HCT116 (cell line): Measurements from ENCODE around the gene PIP4K2A. TPM values are rescaled to one million over a fixed set of nuclear protein-coding genes. Genes with fewer than 3 reads are reported as not detected.
A peak's percentile ranks its signal among the peaks of the same experiment; 100 is the strongest.
"Not testable (repeated sequence)": the region's sequence is repeated elsewhere in the genome, so short reads cannot be mapped to it uniquely, and the experiment has no call there.

ENCODE experiments used
- ATAC-seq: fragments of 200-7000 bp; cut with Tn5 transposase; 2 replicates; pipeline ENCODE4 v1.9.1; 2020; ENCODE audit warnings: mild to moderate bottlenecking, moderate library complexity
- BruUV-seq: library from RNA; stranded (reverse); fragments of 400-500 nt; replicated peaks from 2 replicates; lab custom pipeline; 2021; lab: Mats Ljungman, UMichigan
- CTCF ChIA-PET: fragments of 300-600 bp; sonication (Branson Sonifier 250); formaldehyde crosslinking; loops from one replicate; lab custom pipeline; 2021; ENCODE audit warnings: antibody characterized with exemption; lab: Charles Lee
- POLR2A ChIA-PET: fragments of 300-600, 350-600 bp; sonication (Branson Sonifier 250); formaldehyde crosslinking; loops from one replicate; lab custom pipeline; 2021; ENCODE audit warnings: antibody characterized with exemption; lab: Charles Lee
- RAD21 ChIA-PET, 2 experiments: fragments of 300-600 bp; sonication (Branson Sonifier 250); formaldehyde crosslinking; loops; one replicate each; lab custom pipeline; 2023; ENCODE audit warnings: low total read pairs in 2 of 2; ENCODE audit not compliant: uncharacterized antibody in 2 of 2, unreplicated experiment in 2 of 2, low non-redundant PET in 1 of 2; lab: Charles Lee
- DNase-seq: peaks from one replicate; pipeline ENCODE4 v3.0.0-alpha.2; 2010; ENCODE audit warnings: low read depth, low spot score
- H2AFZ ChIP-seq: fragments of 200-600 bp; shearing (Covaris generic), sonication (generic); 2 replicates; pipeline ENCODE4 v1.6.1; 2017; ENCODE audit warnings: low read depth, mixed run types, mixed read lengths, antibody characterized with exemption, low read length; ENCODE audit not compliant: poor library complexity, severe bottlenecking
- H3K27ac ChIP-seq: 2 replicates; pipeline ENCODE4 v1.5.1; 2012; ENCODE audit warnings: low read depth, low read length
- H3K27me3 ChIP-seq: fragments of 200-600 bp; sonication (generic); 2 replicates; pipeline ENCODE4 v1.6.1; 2016; ENCODE audit warnings: mixed run types, low read length, mixed read lengths; ENCODE audit not compliant: insufficient read depth
- H3K36me3 ChIP-seq, 2 experiments: fragments of 200-500 bp in 1 of 2; fragments of 200-600 bp in 1 of 2; sonication (Bioruptor generic) in 1 of 2; sonication (generic) in 1 of 2; 2 replicates each; pipeline versions ENCODE4 v1.5.1 to v1.6.1; 2014 to 2016; ENCODE audit warnings: low read length in 2 of 2, inconsistent platforms in 1 of 2, mixed read lengths in 1 of 2, mixed run types in 1 of 2; ENCODE audit not compliant: insufficient read depth in 2 of 2, control insufficient read depth in 1 of 2
- H3K4me1 ChIP-seq, 2 experiments: fragments of 200-600 bp in 1 of 2; sonication (generic) in 1 of 2; 2 replicates each; pipeline versions ENCODE4 v1.5.1 to v1.6.1; 2012 to 2017; ENCODE audit warnings: low read length in 2 of 2, inconsistent platforms in 1 of 2, mild to moderate bottlenecking in 1 of 2, mixed read lengths in 1 of 2, mixed run types in 1 of 2, moderate library complexity in 1 of 2; ENCODE audit not compliant: insufficient read depth in 2 of 2, control insufficient read depth in 1 of 2
- H3K4me2 ChIP-seq: fragments of 200-600 bp; sonication (generic); 2 replicates; pipeline ENCODE4 v1.6.1; 2017; ENCODE audit warnings: mixed run types, low read length, mixed read lengths
- H3K4me3 ChIP-seq, 2 experiments: fragments of 200-600 bp in 1 of 2; sonication (generic) in 1 of 2; replicated peaks in 1 of 2; 2 replicates each; pipeline ENCODE4 v1.5.1; 2011 to 2016; ENCODE audit warnings: low read length in 2 of 2, control low read depth in 1 of 2, low read depth in 1 of 2, mild to moderate bottlenecking in 1 of 2, mixed read lengths in 1 of 2, mixed run types in 1 of 2
- H3K79me2 ChIP-seq: fragments of 200-600 bp; sonication (generic); 2 replicates; pipeline ENCODE4 v1.6.1; 2017; ENCODE audit warnings: mild to moderate bottlenecking, mixed run types, low read length, moderate library complexity, mixed read lengths; ENCODE audit not compliant: insufficient read depth
- H3K9ac ChIP-seq: fragments of 200-600 bp; sonication (generic); 2 replicates; pipeline ENCODE4 v1.6.1; 2016; ENCODE audit warnings: low read length, mixed read lengths
- H3K9me2 ChIP-seq: fragments of 200-600 bp; sonication (generic), shearing (Covaris generic); 2 replicates; pipeline ENCODE4 v1.6.1; 2017; ENCODE audit warnings: mixed run types, mild to moderate bottlenecking, moderate library complexity; ENCODE audit not compliant: insufficient read depth
- H3K9me3 ChIP-seq, 2 experiments: fragments of 200-500 bp in 1 of 2; fragments of 200-600 bp in 1 of 2; sonication (Bioruptor generic) in 1 of 2; sonication (generic) in 1 of 2; 2 replicates each; pipeline ENCODE4 v1.6.1; 2014 to 2017; ENCODE audit warnings: low read length in 2 of 2, mixed read lengths in 2 of 2, inconsistent platforms in 1 of 2, low read depth in 1 of 2, mild to moderate bottlenecking in 1 of 2, mixed run types in 1 of 2, moderate library complexity in 1 of 2; ENCODE audit not compliant: control insufficient read depth in 1 of 2, insufficient read depth in 1 of 2
- H4K20me1 ChIP-seq: fragments of 200-600 bp; sonication (generic), shearing (Covaris generic); 2 replicates; pipeline ENCODE4 v1.6.1; 2017; ENCODE audit warnings: mixed run types, mild to moderate bottlenecking, moderate library complexity; ENCODE audit not compliant: insufficient read depth
- CTCF ChIP-seq, 3 experiments: fragments of 200-600 bp in 1 of 3; sonication (generic) in 1 of 3; IDR thresholded peaks in 2 of 3; conservative IDR thresholded peaks in 1 of 3; 2 replicates each; pipeline ENCODE4 v1.5.1; 2012 to 2017; ENCODE audit warnings: low read depth in 2 of 3, low read length in 2 of 3, antibody characterized with exemption in 1 of 3, borderline replicate concordance in 1 of 3, control low read depth in 1 of 3, mild to moderate bottlenecking in 1 of 3, mixed read lengths in 1 of 3, mixed run types in 1 of 3, moderate library complexity in 1 of 3; ENCODE audit not compliant: insufficient read depth in 1 of 3
- EZH2 ChIP-seq: fragments of 200-600 bp; sonication (generic); IDR thresholded peaks from 2 replicates; pipeline ENCODE4 v1.6.1; 2017; ENCODE audit warnings: antibody characterized with exemption, mixed run types
- EZH2phosphoT487 ChIP-seq: fragments of 200-600 bp; IDR thresholded peaks from 2 replicates; pipeline ENCODE4 v1.6.1; 2018; ENCODE audit warnings: antibody characterized with exemption, borderline replicate concordance
- FOSL1 ChIP-seq: IDR thresholded peaks from 2 replicates; pipeline ENCODE4 v1.6.1; 2012; ENCODE audit warnings: low read depth
- JUND ChIP-seq: IDR thresholded peaks from 2 replicates; pipeline ENCODE4 v1.6.1; 2012
- POLR2A ChIP-seq: IDR thresholded peaks from 2 replicates; pipeline ENCODE4 v1.7.0; 2011; ENCODE audit warnings: borderline replicate concordance; ENCODE audit not compliant: insufficient read depth, insufficient read length; ENCODE audit errors: extremely low read depth
- RAD21 ChIP-seq: IDR thresholded peaks from 2 replicates; pipeline ENCODE4 v1.6.1; 2012; ENCODE audit warnings: low read depth, mild to moderate bottlenecking
- SIN3A ChIP-seq: IDR thresholded peaks from 2 replicates; pipeline ENCODE4 v1.6.1; 2012; ENCODE audit warnings: low read depth
- SP1 ChIP-seq: IDR thresholded peaks from 2 replicates; pipeline ENCODE4 v1.6.1; 2012; ENCODE audit warnings: low read depth
- TCF7L2 ChIP-seq: IDR thresholded peaks from 2 replicates; pipeline ENCODE4 v1.7.0; 2011; ENCODE audit warnings: borderline replicate concordance, inconsistent platforms; ENCODE audit not compliant: insufficient read depth, insufficient read length; ENCODE audit errors: extremely low read depth
- ZFX ChIP-seq: fragments of 450-650 bp; IDR thresholded peaks from 2 replicates; pipeline ENCODE4 v1.6.1; 2017
- ZNF274 ChIP-seq: fragments of 200-500 bp; sonication (Bioruptor generic); IDR thresholded peaks from 2 replicates; pipeline ENCODE4 v1.6.1; 2014; ENCODE audit warnings: mild to moderate bottlenecking, low read depth, low read length, inconsistent platforms
- intact Hi-C: fragments of 100-400 bp; cut with micrococcal nuclease; formaldehyde crosslinking; loops from 2 replicates; pipeline ENCODE4 v1.10.0; 2022
- total RNA-seq: library from RNA; stranded (reverse); gene quantifications from one replicate; pipeline ENCODE4 v1.2.1, GENCODE V29; 2021; ENCODE audit not compliant: unreplicated experiment

Gene PIP4K2A
- total RNA-seq, 1 experiment from 2014 or later: 41.9 TPM

GRCh38 chr10:22753786-22754185 is 39.4 kb upstream of the PIP4K2A start (continued):
- TF ChIP-seq TCF7L2 (no peak), SIN3A (no peak)
- TF ChIP-seq, all 23 proteins: peak for 0

DNA sequence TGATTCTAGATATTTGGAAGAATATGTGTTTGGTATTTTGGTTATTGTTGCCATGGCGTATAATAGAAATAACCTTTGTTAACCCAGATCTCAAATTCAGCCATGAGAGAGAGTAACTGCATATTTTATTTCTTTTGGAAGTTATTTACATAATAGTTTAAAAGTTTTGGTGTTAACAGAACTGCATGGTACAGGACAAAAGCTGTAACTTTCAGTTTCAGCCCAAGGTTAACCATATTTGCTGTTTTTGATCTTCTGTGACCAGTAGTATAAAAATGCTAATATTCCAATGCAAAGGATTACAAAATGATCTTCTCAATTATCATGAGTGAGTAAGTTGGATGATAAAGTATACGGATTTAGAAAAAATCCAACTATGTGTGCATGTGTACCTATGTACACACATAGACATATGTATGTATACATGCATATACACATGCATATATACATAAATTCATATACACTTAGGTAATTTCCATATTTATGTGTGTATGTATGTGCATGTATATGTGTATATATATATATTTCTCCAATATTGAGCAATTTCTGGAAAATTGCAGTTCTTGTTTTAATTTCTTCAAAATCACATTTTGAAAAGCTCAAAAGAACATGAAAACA is 38.0 kb upstream of the PIP4K2A start:
- Histone ChIP-seq H4K20me1 (no peaks in the 10 kb centered on the region), H3K9me3 (no peaks in the 10 kb centered on the region), H3K27ac (no peak overlapping the region), H3K79me2 (no peaks in the 10 kb centered on the region), H3K9ac (no peak overlapping the region), H2AFZ (peak overlapping the region; percentile 46), H3K4me3 (no peak overlapping the region), H3K36me3 (no peaks in the 10 kb centered on the region), H3K4me2 (no peak overlapping the region), H3K9me2 (no peaks in the 10 kb centered on the region), H3K4me1 (no peaks in the 10 kb centered on the region), H3K27me3 (no peaks in the 10 kb centered on the region)
- intact Hi-C loops: no loop called here
- POLR2A ChIA-PET: no interaction called here
- CTCF ChIA-PET: no interaction called here
- ATAC-seq (no peak), DNase-seq (no peak)
- BruUV-seq: no TSS peak
- no peak for TF ChIP-seq EZH2
- TF ChIP-seq ZNF274: no peak
- TF ChIP-seq JUND: no peak
- TF ChIP-seq RAD21: no peak
- RAD21 ChIA-PET: no interaction called here

DNA sequence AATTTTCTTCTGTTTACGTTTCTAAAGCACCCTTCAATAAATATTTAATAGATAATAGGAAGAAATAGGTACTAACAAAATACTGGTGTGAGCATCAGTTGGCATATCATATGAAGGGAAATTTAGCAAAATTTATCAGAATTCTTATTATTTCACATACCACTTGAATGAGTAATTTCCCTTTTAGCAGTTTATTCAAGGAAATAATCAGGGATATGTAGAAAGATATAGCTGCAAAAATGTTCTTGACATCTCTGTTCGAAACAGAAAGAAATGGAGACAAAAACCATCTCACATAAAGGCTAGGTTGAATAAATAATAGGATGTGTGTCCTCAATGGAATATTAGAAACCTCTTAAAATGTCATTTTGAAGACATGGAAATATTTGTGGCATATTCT is 35.8 kb upstream of the PIP4K2A start:
- ChIA-PET RAD21 (no interaction called here), CTCF (no interaction called here), POLR2A (interaction anchor here (1.1 kb wide), 1 partner anchor 22 kb away, joined by 4 read pairs; no protein-coding TSS in a partner anchor)
- no peaks in the 10 kb centered on the region for H4K20me1 ChIP-seq
- no peak for TF ChIP-seq ZFX
- no peak for TF ChIP-seq FOSL1
- no peak for TF ChIP-seq CTCF (IDR thresholded peaks at IDR 0.05 in 2 of 3, conservative IDR thresholded peaks at IDR 0.05 in 1 of 3; ENCODE audit: borderline replicate concordance in 1 of 3, insufficient read depth in 1 of 3, low read depth in 2 of 3, low read length in 2 of 3)
- no peak for TF ChIP-seq EZH2phosphoT487
- TF ChIP-seq JUND: no peak
- TF ChIP-seq SP1: no peak
- TF ChIP-seq POLR2A: no peak
- no peak for TF ChIP-seq ZNF274
- no peak overlapping the region for H3K4me2 ChIP-seq
- no peak for ATAC-seq
- no peaks in the 10 kb centered on the region for H3K9me3 ChIP-seq
- no peaks in the 10 kb centered on the region for H3K4me1 ChIP-seq
- no peak overlapping the region for H3K4me3 ChIP-seq
- BruUV-seq: no TSS peak
- H3K36me3 ChIP-seq: no peaks in the 10 kb centered on the region
- no peak overlapping the region for H3K27ac ChIP-seq
- no peak for DNase-seq
- H3K9ac ChIP-seq: no peak overlapping the region
- intact Hi-C loops: no loop called here
- H3K79me2 ChIP-seq: no peaks in the 10 kb centered on the region
- no peaks in the 10 kb centered on the region for H3K27me3 ChIP-seq
- H2AFZ ChIP-seq: no peak overlapping the region
- no peaks in the 10 kb centered on the region for H3K9me2 ChIP-seq

- ATAC-seq, H3K36me3 ChIP-seq, BruUV-seq, H3K27ac ChIP-seq, H3K4me3 ChIP-seq, H3K9ac ChIP-seq, H3K27me3 ChIP-seq, H3K4me1 ChIP-seq, RAD21 ChIA-PET, POLR2A ChIA-PET, H3K9me2 ChIP-seq, H3K79me2 ChIP-seq, intact Hi-C loops, CTCF ChIA-PET, H3K9me3 ChIP-seq, H2AFZ ChIP-seq, H4K20me1 ChIP-seq, DNase-seq, H3K4me2 ChIP-seq: not testable (repeated sequence)
These were observed 30.5 kb upstream of the PIP4K2A start for GRCh38 chr10:22744858-22745257.
